HG03175 (cell line): ENCODE data around the gene PDZD2.
"Not testable (repeated sequence)": the region's sequence is repeated elsewhere in the genome, so short reads cannot be mapped to it uniquely, and the experiment has no call there.

ENCODE experiments used
- ATAC-seq: cut with Tn5 transposase; IDR thresholded peaks from one replicate; pipeline ENCODE4 v1.9.1; 2021; ENCODE audit warnings: mild to moderate bottlenecking, moderate library complexity; ENCODE audit not compliant: unreplicated experiment

The PDZD2 gene

DNA sequence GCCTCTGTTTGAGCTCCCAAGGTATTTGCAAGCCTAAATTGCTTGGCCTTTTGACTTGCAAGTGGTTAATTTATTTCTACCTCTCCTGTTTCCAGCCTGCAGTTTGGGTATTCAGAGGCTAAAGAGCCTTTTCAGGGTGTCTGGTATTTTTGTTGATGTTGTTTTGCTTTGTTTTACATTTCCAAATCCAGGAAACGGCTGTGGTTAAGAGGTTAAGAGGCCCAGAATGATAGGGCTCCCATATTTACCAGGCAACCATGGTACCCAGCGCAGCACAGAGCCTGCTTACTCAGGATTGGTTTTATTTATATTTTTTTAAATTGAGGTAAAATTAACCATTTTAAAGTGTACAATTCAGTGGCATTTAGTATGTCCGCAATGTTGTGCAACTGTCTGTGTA lies 92.1 kb downstream of the PDZD2 start:
- no peak for ATAC-seq

DNA sequence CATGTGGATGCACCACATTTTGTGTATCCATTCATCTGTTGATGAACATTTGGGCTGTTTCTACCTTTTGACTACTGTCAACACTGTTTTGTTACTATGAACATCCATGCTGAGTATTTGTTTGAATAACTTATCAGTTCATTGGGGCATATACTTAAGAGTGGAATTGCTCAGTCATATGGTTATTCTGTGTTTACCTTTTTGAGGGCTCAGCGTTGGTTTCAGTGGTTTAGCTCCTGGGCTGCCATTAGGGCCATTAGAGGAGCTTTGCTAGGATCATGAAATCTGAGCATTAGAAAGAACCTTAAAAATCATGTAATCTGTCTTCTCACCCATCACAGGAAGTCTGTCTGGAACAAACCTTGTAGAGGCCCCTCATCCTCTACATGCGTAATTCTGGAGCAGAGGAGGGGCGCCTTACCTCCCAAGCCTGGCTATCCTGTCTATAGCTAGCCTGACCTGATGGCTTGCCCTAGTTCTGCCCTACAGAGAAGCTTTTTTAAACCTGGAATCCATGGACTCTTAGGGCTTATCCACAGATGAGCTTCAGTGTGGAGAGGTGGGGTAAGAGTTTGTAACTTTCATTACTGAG lies 92.9 kb downstream of the PDZD2 start:
- no peak for ATAC-seq

DNA sequence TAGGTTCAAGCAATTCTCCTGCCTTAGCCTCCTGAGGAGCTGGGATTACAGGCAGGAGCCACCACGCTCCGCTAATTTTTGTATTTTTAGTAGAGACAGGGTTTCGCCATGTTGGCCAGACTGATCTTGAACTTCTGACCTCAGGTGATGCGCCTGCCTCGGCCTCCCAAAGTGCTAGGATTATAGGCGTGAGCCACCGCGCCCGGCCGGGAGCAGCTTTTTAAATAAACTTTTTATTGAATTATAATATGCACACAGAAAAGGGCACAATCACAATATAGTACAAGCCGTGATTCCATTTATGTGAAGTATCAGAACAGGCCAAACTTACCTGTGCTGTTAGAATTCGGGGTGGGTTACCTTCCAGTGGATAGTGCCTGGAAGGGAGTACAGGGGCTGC lies 93.9 kb downstream of the PDZD2 start:
- not testable (repeated sequence) for ATAC-seq

DNA sequence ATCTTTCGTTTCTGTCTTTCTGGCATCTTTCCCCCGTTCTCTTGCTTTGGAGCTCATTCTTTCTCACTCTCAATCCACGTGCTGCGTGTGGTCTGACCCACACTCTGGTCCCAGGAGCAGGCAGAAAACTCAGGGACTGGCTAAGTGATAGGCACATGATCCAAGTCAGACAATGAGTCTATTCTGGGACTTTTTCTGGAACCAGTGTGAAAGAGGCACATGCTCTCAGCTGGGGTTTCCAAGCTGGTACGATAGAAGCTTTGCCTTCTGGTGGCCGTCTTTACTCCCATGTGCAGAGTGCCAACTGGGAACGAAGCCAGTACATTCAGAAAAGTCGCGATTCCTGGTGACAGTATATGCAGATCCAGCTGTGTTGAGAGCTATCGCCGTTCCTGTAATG lies 94.4 kb downstream of the PDZD2 start:
- ATAC-seq = no peak

DNA sequence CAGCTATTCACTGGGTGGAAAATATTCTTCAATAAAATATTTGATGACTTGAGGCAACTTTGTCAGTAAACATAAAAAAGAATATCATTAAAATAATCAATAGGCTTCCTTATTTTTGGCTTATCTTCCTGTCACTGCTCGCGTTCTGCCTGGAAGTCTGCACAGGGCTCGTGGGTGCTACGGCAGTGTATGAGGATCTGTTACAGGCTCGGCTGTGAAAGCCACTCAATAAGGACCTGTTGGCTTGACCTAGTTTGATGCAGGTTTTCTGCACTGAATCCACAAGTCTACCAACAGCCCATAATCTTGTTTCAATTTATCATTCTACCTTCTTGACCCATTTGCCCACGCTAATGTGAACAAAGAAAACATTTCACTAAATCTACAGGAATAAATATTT lies 97.2 kb downstream of the PDZD2 start:
- no peak for ATAC-seq

DNA sequence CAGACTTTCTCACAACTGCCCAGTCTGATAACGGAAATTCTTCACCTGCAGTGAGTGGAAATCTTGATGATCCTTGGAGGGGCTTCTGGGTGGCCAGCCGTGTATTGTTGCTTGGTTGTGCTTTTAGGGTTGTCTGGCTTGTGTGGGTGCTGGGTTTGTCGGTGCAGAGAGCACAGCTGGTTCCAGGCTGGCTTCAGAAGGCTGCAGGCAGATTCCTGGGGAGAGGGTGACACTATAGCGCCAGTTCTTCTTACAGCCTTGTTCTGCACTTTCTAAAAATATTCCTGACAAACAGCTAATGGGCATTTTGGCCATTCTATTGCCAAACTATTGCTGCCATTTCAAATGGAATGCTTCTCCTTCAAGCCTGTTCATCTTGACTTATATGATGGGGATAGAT lies 99.3 kb downstream of the PDZD2 start:
- no peak for ATAC-seq

DNA sequence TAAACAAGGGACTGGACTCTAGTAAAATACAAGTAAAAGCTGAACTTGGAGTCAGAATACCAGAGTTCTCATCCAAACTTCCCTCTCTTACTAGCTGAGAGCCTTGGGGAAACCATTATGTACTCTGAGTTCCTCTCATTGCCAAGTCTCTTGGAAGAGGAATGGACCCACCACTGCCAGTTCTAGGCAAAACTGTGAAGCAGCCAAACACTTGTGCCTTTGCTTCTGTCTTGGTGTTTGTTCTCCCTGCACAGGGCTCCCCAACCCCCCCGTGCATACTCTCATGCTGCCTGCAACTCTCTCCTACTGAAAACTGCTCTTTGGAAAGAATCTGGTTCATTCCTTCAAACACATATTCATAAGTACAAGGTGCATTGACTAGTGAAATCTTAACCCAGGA lies 102.6 kb downstream of the PDZD2 start:
- ATAC-seq = no peak

DNA sequence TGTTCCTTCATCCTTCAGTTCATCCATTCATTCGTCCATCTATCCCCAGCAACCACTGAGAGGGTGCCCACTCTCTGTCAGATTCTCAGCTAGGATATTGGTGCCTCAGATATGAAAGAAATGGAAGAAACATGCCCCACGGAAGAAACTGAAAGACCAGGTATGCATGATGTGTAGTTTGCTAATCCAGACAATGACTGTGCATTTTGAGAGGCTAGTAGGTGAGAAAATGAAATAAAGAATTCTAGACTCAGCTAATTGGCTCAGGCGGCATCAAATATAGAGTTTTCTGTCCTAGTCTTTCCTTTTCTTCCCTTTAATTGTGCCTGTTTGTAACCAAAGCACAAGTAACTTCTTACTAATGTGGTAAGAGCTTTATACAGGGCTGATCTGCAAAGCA lies 104.7 kb downstream of the PDZD2 start:
- ATAC-seq = no peak

DNA sequence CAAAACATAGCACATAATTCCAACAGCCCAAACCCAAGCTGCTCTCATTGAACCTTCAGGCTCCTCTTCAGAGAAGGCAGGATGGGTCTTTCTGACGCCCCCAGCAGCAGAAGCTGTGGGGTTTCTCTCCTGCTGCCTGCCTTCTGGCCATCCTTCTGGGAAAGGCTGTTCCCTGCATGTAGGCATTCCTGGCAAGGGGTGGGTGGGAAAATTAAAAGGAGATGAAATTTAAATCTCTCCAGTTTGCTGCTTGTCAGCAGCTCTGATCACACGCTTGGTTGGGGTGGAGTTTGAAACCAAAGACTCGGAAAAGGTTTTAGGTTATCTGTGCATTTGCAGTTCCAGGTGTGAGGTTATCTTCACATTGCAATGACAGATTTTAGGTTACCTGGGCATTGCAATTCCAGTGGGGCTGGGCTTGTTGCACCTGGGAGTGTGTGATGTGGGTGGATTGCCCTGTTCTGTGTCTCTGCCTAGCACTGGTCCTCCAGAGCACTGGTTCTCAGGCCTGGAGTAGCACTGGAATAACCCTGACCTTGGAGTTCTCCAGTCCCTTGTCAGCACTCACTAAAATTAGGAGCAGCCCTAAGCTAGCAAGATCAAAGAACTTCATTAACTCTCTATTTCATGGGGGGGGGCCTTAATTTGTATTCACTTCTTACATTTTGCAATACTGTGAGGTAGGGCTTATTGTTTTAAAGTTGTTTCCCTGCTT lies 109.7 kb downstream of the PDZD2 start:
- no peak for ATAC-seq

DNA sequence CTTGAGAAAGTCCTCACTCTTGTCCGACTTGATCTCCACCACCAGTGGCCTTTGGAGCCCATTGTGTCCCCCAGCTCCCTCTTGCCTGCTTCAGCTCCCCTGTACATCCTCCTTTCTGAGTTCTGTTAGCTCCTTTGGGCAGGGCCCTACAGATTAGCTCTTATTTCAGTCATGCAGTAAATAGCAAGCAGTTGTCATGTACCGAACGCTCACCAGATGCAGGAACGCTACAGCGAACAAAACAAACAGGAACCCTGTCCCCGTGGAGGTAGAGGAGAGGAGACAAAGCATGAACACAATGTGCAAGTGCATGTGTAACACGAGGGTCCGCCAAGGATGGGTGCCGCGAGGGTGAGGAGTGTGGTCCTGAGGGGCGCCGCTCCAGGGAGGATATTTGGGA lies 111.3 kb downstream of the PDZD2 start:
- no peak for ATAC-seq

DNA sequence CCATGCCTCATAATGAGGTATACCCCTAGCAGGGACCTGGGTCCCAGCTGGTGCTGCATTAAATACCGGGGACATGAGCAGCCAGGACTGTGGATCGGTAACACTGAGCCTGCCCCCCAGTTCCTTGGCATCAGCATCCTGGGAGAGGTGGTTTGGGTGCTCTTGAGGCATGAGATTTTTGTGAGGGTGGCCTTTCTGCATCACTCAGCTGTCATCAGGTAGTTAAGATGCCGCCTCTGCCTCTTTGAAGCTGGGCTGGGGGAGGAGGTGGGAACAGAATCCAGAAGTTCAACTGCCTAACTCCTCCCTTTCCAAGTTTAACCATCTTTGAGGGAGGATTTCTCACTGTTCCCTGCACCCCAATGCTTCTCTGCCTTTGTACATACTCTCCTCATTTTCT lies 112.7 kb downstream of the PDZD2 start:
- ATAC-seq = no peak

DNA sequence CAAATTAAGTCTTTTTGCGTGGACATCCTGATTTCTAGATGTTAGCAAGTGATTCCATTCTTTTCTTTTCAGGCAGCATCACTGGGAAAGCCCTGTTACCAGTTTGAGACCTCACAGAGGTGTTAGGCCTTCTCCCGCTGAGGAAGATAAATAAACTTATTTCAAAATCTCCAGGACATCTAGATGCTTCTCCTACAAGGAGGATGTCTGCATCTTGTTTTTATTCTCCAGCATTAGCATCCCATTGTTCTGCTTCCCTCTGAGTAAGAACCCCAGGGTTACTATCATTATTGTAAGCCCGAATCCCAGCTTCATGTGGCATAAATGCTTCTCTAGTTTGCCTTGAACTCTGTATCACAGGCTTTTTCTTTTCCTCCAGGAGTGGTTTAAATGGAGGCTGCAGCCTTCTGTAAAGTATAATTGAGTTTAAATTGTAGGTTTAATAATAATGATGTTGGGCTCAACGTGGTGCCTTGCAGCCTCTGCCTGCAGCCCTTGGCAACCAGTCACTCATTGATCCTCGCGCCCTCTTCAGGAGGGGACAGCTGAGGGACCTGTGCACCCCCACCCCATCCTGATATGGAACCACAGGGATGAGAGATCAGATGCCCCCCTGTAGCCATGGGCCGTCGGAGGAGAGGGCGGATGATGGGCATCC lies 114.9 kb downstream of the PDZD2 start:
- ATAC-seq = no peak

DNA sequence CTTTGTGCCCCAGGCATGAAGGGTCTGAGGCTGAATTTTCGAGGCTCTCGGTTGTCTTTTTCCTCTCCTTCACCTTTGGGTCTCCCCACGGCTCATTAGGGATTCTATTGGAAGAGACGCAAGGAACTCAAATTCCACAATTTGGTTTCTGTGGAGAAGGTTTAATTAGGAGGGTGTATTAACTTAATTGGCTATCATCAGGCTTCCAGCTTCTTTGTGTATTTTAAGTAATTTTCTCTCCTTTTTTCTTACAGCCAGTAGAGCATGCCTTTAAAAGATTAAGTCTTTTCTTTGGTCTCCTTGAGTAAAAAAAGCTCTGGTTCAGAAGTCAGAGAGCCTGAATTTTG lies 115.4 kb downstream of the PDZD2 start:
- ATAC-seq = no peak

DNA sequence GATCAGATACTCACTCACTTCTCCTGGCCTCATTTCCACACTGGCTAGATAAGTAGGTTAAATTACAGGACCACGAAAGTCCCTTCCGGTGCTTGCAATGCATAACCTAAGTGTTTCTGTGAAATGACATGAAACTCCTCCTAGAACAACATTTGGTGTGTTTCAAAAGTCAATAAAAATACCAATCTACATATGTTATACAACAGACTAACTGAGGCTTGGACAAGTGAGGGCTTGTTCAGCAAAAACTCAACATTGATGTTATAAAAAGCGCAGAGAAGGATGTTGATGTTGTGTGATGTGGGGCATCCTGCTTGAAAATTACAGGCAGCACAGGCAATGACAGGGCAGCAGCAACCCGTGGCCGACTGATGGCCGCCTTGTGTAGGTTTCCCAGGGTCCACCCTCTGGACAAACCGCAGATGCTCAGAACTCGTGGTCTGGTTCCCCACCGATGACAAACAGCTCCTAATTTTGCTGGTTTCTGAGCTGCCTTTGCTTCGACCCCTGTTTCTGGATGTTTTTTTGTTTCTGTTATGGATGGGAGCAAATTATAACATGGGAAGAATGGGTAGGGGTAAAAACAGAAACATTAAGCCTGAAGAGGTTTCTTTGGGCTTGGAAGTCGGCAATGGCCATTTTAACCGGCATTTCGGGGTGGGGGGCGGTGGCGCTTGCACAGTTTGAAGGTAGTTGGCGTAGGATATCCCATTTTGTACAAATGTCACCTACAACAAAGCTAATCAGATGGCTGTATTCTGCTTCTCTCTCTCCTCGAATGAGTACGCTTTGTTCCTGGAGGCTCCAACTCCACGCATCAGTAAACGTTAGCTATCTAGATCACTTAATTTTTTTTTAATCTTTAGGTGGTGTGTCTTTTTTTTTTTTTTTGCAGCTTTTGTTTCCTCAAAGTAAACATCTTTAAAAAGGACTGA lies 116.1 kb downstream of the PDZD2 start:
- no peak for ATAC-seq

DNA sequence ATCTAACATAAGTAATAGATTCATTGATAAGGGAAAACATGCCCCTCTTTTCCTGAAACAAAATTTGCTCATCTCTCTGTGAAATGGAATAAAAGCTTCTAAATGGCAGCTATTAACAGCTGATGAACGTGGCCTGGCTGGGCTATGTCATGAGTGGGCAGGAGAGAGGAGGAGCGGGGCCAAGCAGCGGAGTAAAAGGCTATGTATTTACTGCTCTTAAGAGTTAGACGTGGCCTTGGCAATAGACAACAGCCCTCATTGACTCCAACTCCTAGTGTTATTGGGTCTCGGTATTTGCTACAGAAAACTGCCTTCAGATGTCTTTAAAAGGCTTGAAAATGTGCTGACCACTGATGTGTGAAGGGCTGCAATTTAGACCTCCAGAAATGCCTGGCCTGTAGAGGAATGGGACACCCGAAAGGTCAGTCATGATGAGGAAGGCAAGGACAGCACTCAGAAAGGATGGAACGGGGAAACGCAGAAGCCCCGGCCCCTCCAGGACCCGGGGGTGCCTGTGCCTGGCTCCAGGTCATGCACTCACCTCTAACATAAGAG lies 116.8 kb downstream of the PDZD2 start:
- ATAC-seq = no peak

DNA sequence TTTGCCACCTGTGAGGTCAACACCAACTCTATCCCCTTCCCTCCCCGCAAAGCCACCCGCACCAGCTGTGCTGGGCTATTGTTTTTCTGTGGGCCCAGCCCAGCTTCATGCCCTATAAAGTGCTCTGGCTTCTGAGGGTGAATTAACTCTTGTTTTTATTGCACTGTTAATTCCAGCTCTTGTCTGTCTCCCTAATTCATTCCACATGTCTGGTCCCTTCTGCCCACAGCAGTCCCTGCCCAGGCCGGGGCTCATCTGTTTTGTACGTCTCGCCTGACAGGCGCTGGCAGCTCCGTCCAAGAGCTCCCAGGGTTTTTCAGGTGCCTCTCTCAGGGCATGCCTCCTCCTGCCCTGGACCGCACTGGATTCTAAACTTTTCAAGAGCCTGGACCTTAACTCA lies 118.9 kb downstream of the PDZD2 start:
- no peak for ATAC-seq

DNA sequence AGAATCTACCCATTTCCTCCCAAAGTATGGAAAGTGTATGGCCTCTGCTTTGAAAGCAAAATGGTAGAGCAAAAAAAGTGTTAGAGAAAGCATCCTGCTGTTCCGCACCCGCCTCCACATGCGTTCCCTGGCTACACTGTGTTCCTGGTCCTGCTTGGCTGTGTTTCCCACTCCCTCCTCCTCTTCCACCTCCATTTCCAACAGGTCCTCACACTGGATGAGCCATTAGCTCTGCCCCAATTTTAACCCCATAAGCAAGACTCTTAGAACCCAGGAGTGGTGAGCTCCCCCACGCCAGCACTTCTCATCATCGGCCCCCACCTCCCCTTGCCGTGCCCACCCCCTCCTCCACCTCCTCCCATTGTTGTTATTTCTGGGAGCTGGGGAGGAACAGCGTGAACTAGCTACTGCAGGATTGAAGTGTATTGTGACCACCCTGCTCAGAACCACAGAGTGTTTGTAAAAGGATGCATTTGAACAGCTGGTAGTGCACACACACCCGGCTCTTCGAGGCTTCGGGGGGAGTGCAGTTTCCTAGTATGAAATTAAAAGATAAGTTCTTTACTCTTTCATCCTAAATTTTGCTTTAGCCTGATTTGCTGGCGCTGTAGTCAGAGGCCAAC lies 120.0 kb downstream of the PDZD2 start:
- ATAC-seq = no peak

DNA sequence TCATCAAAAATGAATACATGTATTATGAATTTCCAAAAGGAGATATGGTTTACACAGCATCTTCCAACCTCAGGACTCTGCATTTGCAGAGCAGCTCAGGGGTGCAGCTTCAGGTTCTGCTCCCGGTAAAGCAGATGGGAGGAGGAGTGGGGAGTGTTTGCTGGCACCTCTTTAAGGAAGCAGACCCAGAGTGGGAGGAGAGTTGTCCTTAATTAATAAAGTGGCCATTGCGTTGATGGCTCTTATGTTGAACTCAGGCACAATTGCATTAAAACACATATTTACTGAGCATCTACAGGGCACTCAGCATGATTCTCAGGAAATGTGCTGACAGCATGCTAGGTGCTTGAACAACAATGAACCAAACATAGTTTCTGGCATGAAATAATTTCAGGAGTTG lies 121.0 kb downstream of the PDZD2 start:
- no peak for ATAC-seq

DNA sequence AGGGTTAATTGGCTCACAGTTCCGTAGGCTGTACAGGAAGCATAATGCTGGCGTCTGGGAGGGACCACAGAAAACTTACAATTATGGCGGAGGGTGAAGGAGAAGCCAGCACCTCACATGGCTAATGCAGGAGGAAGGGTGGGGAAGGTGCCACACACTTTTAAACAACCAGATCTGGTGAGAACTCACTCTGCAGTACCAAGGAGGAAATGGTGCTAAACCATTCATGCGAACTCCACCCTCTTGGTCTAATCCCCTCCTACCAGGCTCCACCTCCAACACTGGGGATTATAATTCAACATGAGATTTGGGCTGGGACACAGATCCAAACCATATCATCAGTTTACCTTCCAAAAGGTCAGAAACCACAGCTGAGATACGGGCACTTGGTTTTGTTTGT lies 122.9 kb downstream of the PDZD2 start:
- ATAC-seq = no peak

DNA sequence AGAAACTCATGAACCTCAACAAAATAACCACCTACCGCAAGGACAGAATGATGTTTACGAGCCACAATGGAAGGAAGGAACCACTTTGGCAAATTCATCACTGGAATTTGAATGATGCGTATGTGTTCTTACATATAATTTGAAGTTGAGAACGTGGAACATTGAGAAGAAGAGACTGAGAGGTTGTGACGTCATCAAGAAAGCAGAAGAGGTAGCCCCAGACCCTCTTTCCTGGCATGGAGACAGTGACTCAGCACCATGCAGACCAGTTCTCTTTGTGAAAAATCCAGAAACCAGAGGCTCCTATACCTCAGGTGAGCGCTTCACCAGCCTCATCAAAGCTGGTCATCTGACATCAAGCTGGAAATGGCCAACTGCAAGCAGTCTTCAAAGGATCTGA lies 124.5 kb downstream of the PDZD2 start:
- ATAC-seq = no peak

DNA sequence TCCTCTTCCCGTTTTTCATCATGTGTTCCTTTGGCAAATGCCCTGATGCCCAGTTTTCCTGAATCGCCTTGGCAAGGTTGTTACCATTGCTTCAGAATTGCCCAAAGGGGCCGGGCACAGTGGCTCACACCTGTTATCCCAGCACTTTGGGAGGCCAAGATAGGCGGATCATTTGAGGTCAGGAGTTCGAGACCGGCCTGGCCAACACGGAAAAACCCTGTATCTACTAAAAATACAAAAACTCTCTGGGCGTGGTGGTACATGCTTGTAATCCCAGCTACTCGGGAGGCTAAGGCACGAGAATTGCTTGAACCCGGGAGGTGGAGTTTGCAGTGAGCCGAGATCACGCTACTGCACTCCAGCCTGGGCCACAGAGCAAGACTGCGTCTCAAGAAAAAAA lies 125.8 kb downstream of the PDZD2 start:
- ATAC-seq = not testable (repeated sequence)
